Esophagus squamous epithelium (tissue), 5 donors: ENCODE results near the gene ZWINT. TPM values are rescaled to one million over a fixed set of nuclear protein-coding genes. Genes with fewer than 3 reads are reported as not detected.

ENCODE experiments used
- DNase-seq: peaks from one replicate; lab custom pipeline; 2025; lab: John Stamatoyannopoulos, UW
- H3K27ac ChIP-seq, 4 donors: fragments of 200-600 bp; sonication (generic); one replicate each; pipeline ENCODE4 v1.5.1; 2016 to 2019; ENCODE audit warnings: mild to moderate bottlenecking in 1 of 4
- H3K27me3 ChIP-seq, 4 donors: fragments of 200-600 bp; sonication (generic); 1 replicate in 3 of 4; 2 replicates in 1 of 4; pipeline versions ENCODE4 v1.5.1 to v1.6.0; 2017 to 2021; ENCODE audit warnings: antibody characterized with exemption in 1 of 4
- H3K36me3 ChIP-seq, 3 donors: fragments of 200-600 bp; sonication (generic); one replicate each; pipeline ENCODE4 v1.5.1; 2016 to 2019
- H3K4me1 ChIP-seq, 3 donors: fragments of 200-600 bp; sonication (generic); one replicate each; pipeline ENCODE4 v1.5.1; 2017 to 2019
- H3K4me3 ChIP-seq, 4 donors: fragments of 200-600 bp; sonication (generic); 1 replicate in 3 of 4; 2 replicates in 1 of 4; pipeline ENCODE4 v1.5.1; 2016 to 2019; ENCODE audit warnings: mild to moderate bottlenecking in 2 of 4, moderate library complexity in 1 of 4
- H3K9me3 ChIP-seq, 3 donors: fragments of 200-600 bp; sonication (generic); one replicate each; pipeline ENCODE4 v1.5.1; 2016 to 2019
- CTCF ChIP-seq, 6 experiments: fragments of 450-650 bp in 4 of 6; fragments of 200-600 bp in 2 of 6; sonication (generic) in 2 of 6; IDR thresholded peaks; one replicate each; pipeline ENCODE4 v1.5.1; 2016 to 2019; ENCODE audit warnings: antibody characterized with exemption in 6 of 6, mild to moderate bottlenecking in 4 of 6, moderate library complexity in 4 of 6
- POLR2A ChIP-seq, 4 donors: fragments of 450-650 bp; IDR thresholded peaks; one replicate each; pipeline ENCODE4 v1.6.1; 2017; ENCODE audit warnings: antibody characterized with exemption in 4 of 4, mild to moderate bottlenecking in 4 of 4, moderate library complexity in 3 of 4
- WGBS, 2 donors: methylation state at CpG; one replicate each; pipeline ENCODE4 v1.1.5; 2018; 5-methylcytosine and 5-hydroxymethylcytosine counted together
- intact Hi-C: fragments of 100-400 bp; cut with DNase I; formaldehyde crosslinking; loops from one replicate; pipeline ENCODE4 v1.15.0; 2022
- total RNA-seq, 4 donors: library from RNA; depleted of rRNA; stranded (reverse); fragments of >200 nt; gene quantifications; one replicate each; pipeline ENCODE4 v1.1.0, GENCODE V29; 2016
- donor health status: DM: yes; HTN: yes; CAD: no.

ZWINT gene
- total RNA-seq, 4 donors from 2014 or later = 13.4 to 46.8 (median 29.9) TPM

GRCh38 chr10:56359837-56360236, 1.2 kb downstream of the ZWINT start:
- 81 to 89% methylated on average over 3 to 4 of the region's 4 CpGs for WGBS, 2 donors
- TF ChIP-seq POLR2A (IDR thresholded peaks at IDR 0.05) (no peak), CTCF (IDR thresholded peaks at IDR 0.05) (no peak)
- Histone ChIP-seq H3K4me3 (peak overlapping the region in 1 of 4 donors; percentile 82), H3K4me1 (peaks cover 8 to 22% (median 9%) of the 10 kb centered on the region in 3 donors), H3K27me3 (no peaks in the 10 kb centered on the region), H3K9me3 (no peaks in the 10 kb centered on the region), H3K27ac (no peak overlapping the region), H3K36me3 (peaks cover 0 to 13% (median 0%) of the 10 kb centered on the region in 3 donors)
- DNase-seq = no peak
- intact Hi-C loops = no loop called here

- no peak for DNase-seq
- Histone ChIP-seq H3K27ac (no peak overlapping the region), H3K9me3 (no peaks in the 10 kb centered on the region), H3K27me3 (no peaks in the 10 kb centered on the region), H3K4me1 (peaks cover 8 to 20% (median 9%) of the 10 kb centered on the region in 3 donors), H3K36me3 (peaks cover 0 to 13% (median 0%) of the 10 kb centered on the region in 3 donors), H3K4me3 (no peak overlapping the region)
- TF ChIP-seq POLR2A (IDR thresholded peaks at IDR 0.05) = no peak
- intact Hi-C loops = no loop called here
Measured at GRCh38 chr10:56357018-56357417, 4.0 kb downstream of the ZWINT start.

GRCh38 chr10:56351909-56352630, 9.0 kb downstream of the ZWINT start:
- WGBS, 2 donors = 92 to 95% methylated on average over 20 of the region's 20 CpGs
- DNase-seq = no peak
- H3K9me3 ChIP-seq = no peaks in the 10 kb centered on the region
- no peaks in the 10 kb centered on the region for H3K36me3 ChIP-seq
- intact Hi-C loops = no loop called here
- no peaks in the 10 kb centered on the region for H3K27me3 ChIP-seq
- no peaks in the 10 kb centered on the region for H3K4me1 ChIP-seq
- H3K4me3 ChIP-seq = no peak overlapping the region
- H3K27ac ChIP-seq = no peak overlapping the region
- no peak for TF ChIP-seq CTCF (IDR thresholded peaks at IDR 0.05)
- TF ChIP-seq POLR2A (IDR thresholded peaks at IDR 0.05) = no peak

GRCh38 chr10:56349611-56350010, 11.4 kb downstream of the ZWINT start:
- peak in 1 of 6 experiments; percentile 12 for TF ChIP-seq CTCF (IDR thresholded peaks at IDR 0.05)
- no peak for TF ChIP-seq POLR2A (IDR thresholded peaks at IDR 0.05)
- Histone ChIP-seq H3K36me3 (no peaks in the 10 kb centered on the region), H3K27ac (no peak overlapping the region), H3K4me3 (no peak overlapping the region), H3K27me3 (no peaks in the 10 kb centered on the region), H3K9me3 (no peaks in the 10 kb centered on the region), H3K4me1 (no peaks in the 10 kb centered on the region)
- intact Hi-C loops = no loop called here
- WGBS, 2 donors = 83 to 85% methylated on average over 1 of the region's 1 CpG
- no peak for DNase-seq

GRCh38 chr10:56348101-56348500, 13.0 kb downstream of the ZWINT start:
- no peak for DNase-seq
- H3K9me3 ChIP-seq = no peaks in the 10 kb centered on the region
- H3K36me3 ChIP-seq = no peaks in the 10 kb centered on the region
- no peak overlapping the region for H3K4me3 ChIP-seq
- H3K27ac ChIP-seq = no peak overlapping the region
- WGBS, 2 donors = 78 to 89% methylated on average over 3 of the region's 3 CpGs
- intact Hi-C loops = no loop called here
- no peaks in the 10 kb centered on the region for H3K4me1 ChIP-seq
- TF ChIP-seq CTCF (IDR thresholded peaks at IDR 0.05) = no peak
- no peak for TF ChIP-seq POLR2A (IDR thresholded peaks at IDR 0.05)
- H3K27me3 ChIP-seq = no peaks in the 10 kb centered on the region
